Natural killer cell (primary cell): Measurements from ENCODE around the gene PHLDB2. TPM values are rescaled to one million over a fixed set of nuclear protein-coding genes. Genes with fewer than 3 reads are reported as not detected.

Source experiments
- ATAC-seq, 3 donors: fragments of 150-1000 bp in 2 of 3; fragments of 200-7000 bp in 1 of 3; cut with Tn5 transposase; 1 replicate in 1 of 3; 2 replicates in 2 of 3; pipeline ENCODE4 v1.10.0; 2021; ENCODE audit warnings: mild to moderate bottlenecking in 2 of 3, moderate library complexity in 2 of 3
- DNase-seq, 2 donors: peaks; one replicate each; pipeline versions ENCODE4 v3.0.0 to v3.0.0-alpha.2; 2013 to 2021; ENCODE audit warnings: mixed read lengths in 1 of 2
- H3K27ac ChIP-seq: one replicate; pipeline ENCODE4 v1.5.1; 2013; ENCODE audit warnings: mild to moderate bottlenecking, low read length
- H3K27me3 ChIP-seq: one replicate; pipeline ENCODE4 v1.6.1; 2013; ENCODE audit warnings: low read length; ENCODE audit not compliant: control insufficient read depth, insufficient read depth
- H3K36me3 ChIP-seq: one replicate; pipeline ENCODE4 v1.6.1; 2013; ENCODE audit warnings: low read length; ENCODE audit not compliant: control insufficient read depth, insufficient read depth
- H3K4me1 ChIP-seq: one replicate; pipeline ENCODE4 v1.6.1; 2013; ENCODE audit warnings: low read length; ENCODE audit not compliant: control insufficient read depth, insufficient read depth
- H3K4me3 ChIP-seq: one replicate; pipeline ENCODE4 v1.5.1; 2013; ENCODE audit warnings: low read length
- H3K9me3 ChIP-seq: one replicate; pipeline ENCODE4 v1.6.1; 2013; ENCODE audit warnings: low read length; ENCODE audit not compliant: control insufficient read depth, insufficient read depth
- H3K27ac Mint-ChIP-seq, 2 donors: one replicate each; pipeline ENCODE4 v1.8.0; 2022; ENCODE audit warnings: mild to moderate bottlenecking in 2 of 2, mixed read lengths in 2 of 2, moderate library complexity in 1 of 2
- H3K27me3 Mint-ChIP-seq, 2 donors: one replicate each; pipeline ENCODE4 v1.8.0; 2022; ENCODE audit warnings: low read depth in 2 of 2, mixed read lengths in 2 of 2
- H3K36me3 Mint-ChIP-seq: one replicate; pipeline ENCODE4 v1.8.0; 2022; ENCODE audit warnings: mixed read lengths
- H3K4me1 Mint-ChIP-seq, 2 donors: one replicate each; pipeline ENCODE4 v1.8.0; 2022; ENCODE audit warnings: mixed read lengths in 2 of 2
- H3K4me3 Mint-ChIP-seq: one replicate; pipeline ENCODE4 v1.8.0; 2022; ENCODE audit warnings: mild to moderate bottlenecking, moderate library complexity, mixed read lengths
- H3K9me3 Mint-ChIP-seq, 2 donors: one replicate each; pipeline ENCODE4 v1.8.0; 2022; ENCODE audit warnings: mixed read lengths in 2 of 2
- CTCF ChIP-seq: fragments of 200-600 bp; IDR thresholded peaks from one replicate; pipeline ENCODE4 v1.8.0; 2022; ENCODE audit warnings: antibody characterized with exemption
- WGBS: methylation state at CpG from one replicate; pipeline ENCODE4 v1.1.7; 2013; ENCODE audit warnings: missing lambda C conversion rate; ENCODE audit not compliant: insufficient coverage; 5-methylcytosine and 5-hydroxymethylcytosine counted together
- intact Hi-C: fragments of 100-400 bp; cut with micrococcal nuclease; formaldehyde crosslinking; loops from one replicate; pipeline ENCODE4 v1.14.2; 2022
- total RNA-seq, 4 donors: library from RNA; stranded (reverse); fragments of 120-200 nt in 1 of 4; gene quantifications; one replicate each; pipeline versions ENCODE4 v1.2.3 to v1.2.4, GENCODE V29; 2013 to 2022

PHLDB2 gene
- total RNA-seq, 3 donors from 2014 or later (not counting 1 experiment from before 2014, with no cell fraction given): 63.3 to 93.4 (median 64.0) TPM

GRCh38 chr3:112012205-112012992 lies 153.3 kb downstream of the PHLDB2 start:
- DNase-seq (no peak), ATAC-seq (no peak)
- Histone ChIP-seq H3K27ac (no peak overlapping the region), H3K4me3 (no peak overlapping the region), H3K27me3 (no peaks in the 10 kb centered on the region), H3K4me1 (peaks cover 5% of the 10 kb centered on the region), H3K36me3 (no peaks in the 10 kb centered on the region), H3K9me3 (no peaks in the 10 kb centered on the region)
- Mint-ChIP-seq H3K4me3 (no peak overlapping the region), H3K27me3 (no peaks in the 10 kb centered on the region), H3K27ac (no peak overlapping the region), H3K9me3 (no peaks in the 10 kb centered on the region), H3K36me3 (no peaks in the 10 kb centered on the region), H3K4me1 (peaks cover 0 to 3% of the 10 kb centered on the region in 2 donors)
- TF ChIP-seq CTCF: no peak
- WGBS: 97% methylated on average over 1 of the region's 6 CpGs
- intact Hi-C loops: no loop called here

- Mint-ChIP-seq H3K36me3 (no peaks in the 10 kb centered on the region), H3K4me1 (peaks cover 0 to 3% of the 10 kb centered on the region in 2 donors), H3K27ac (no peak overlapping the region), H3K4me3 (no peak overlapping the region), H3K9me3 (no peaks in the 10 kb centered on the region), H3K27me3 (no peaks in the 10 kb centered on the region)
- Histone ChIP-seq H3K9me3 (no peaks in the 10 kb centered on the region), H3K27me3 (no peaks in the 10 kb centered on the region), H3K36me3 (no peaks in the 10 kb centered on the region), H3K27ac (no peak overlapping the region), H3K4me1 (peaks cover 5% of the 10 kb centered on the region), H3K4me3 (no peak overlapping the region)
- WGBS: 54% methylated on average over 16 of the region's 19 CpGs
- ATAC-seq (peak; percentile 69 to 88 (median 87)), DNase-seq (peak; percentile 28 to 78)
- TF ChIP-seq CTCF: peak; percentile 64
- intact Hi-C loops: loop anchor here (1.0 kb wide), 1 partner anchor 24 kb away; no protein-coding TSS in a partner anchor
Observed at GRCh38 chr3:112013058-112013783, 154.2 kb downstream of the PHLDB2 start.

- Mint-ChIP-seq H3K9me3 (no peaks in the 10 kb centered on the region), H3K27me3 (no peaks in the 10 kb centered on the region), H3K27ac (no peak overlapping the region), H3K4me1 (peaks cover 0 to 3% of the 10 kb centered on the region in 2 donors), H3K4me3 (no peak overlapping the region), H3K36me3 (no peaks in the 10 kb centered on the region)
- ATAC-seq: peak in 2 of 3 donors; percentile 12 to 18
- H3K27me3 ChIP-seq: no peaks in the 10 kb centered on the region
- WGBS: 67% methylated on average over 5 of the region's 5 CpGs
- no peaks in the 10 kb centered on the region for H3K9me3 ChIP-seq
- no peak overlapping the region for H3K27ac ChIP-seq
- DNase-seq: no peak
- H3K4me3 ChIP-seq: no peak overlapping the region
- intact Hi-C loops: loop anchor here (1.0 kb wide), 1 partner anchor 24 kb away; no protein-coding TSS in a partner anchor
- H3K36me3 ChIP-seq: no peaks in the 10 kb centered on the region
- peaks cover 5% of the 10 kb centered on the region for H3K4me1 ChIP-seq
- TF ChIP-seq CTCF: peak; percentile 48
Observed at GRCh38 chr3:112013784-112014143, 154.7 kb downstream of the PHLDB2 start.
